WTC11 (cell line): Measurements from ENCODE around the gene ADGRG3.

Source experiments
- CREB1 ChIP-seq: sonication (generic); formaldehyde crosslinking; IDR thresholded peaks from 2 replicates; pipeline ENCODE4 v1.8.0; 2023; ENCODE audit warnings: mild to moderate bottlenecking, missing genetic modification reagents
- CTCF ChIP-seq: fragments of 200-600 bp; IDR thresholded peaks from 2 replicates; pipeline ENCODE4 v1.8.0; 2022; ENCODE audit warnings: antibody characterized with exemption
- MAX ChIP-seq: sonication (generic); formaldehyde crosslinking; IDR thresholded peaks from 2 replicates; pipeline ENCODE4 v1.8.0; 2022; ENCODE audit warnings: mild to moderate bottlenecking, missing genetic modification reagents

- TF ChIP-seq CREB1, result no peak
- no peak for TF ChIP-seq MAX
- no peak for TF ChIP-seq CTCF
Observed at GRCh38 chr16:57711346-57711745, 43.2 kb downstream of the ADGRG3 start.
